ENCODE data around the gene SYT9.
"Not testable (repeated sequence)": the region's sequence is repeated elsewhere in the genome, so short reads cannot be mapped to it uniquely, and the experiment has no call there.

DNA sequence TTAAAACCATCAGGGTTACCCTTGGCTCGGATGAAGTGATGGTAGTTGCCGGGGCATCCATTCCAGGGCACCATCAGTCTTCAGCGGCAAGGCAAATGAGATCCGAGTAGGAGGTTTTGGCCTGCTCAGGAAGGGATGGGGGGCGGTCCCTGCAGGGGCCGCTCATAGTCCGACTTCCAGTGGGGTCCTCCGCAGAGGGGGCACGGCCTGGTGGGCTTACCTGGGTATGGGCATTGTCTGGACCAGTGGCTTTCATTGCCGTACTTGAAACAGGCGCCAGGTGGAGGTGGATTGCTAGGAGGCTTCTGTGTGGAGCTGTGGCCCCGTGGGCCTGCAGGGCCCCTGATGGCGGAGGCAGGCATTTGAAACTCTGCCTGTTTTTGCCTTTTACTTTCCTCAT, 266.0 kb downstream of the SYT9 start:
- TF ChIP-seq, protein P1, sequence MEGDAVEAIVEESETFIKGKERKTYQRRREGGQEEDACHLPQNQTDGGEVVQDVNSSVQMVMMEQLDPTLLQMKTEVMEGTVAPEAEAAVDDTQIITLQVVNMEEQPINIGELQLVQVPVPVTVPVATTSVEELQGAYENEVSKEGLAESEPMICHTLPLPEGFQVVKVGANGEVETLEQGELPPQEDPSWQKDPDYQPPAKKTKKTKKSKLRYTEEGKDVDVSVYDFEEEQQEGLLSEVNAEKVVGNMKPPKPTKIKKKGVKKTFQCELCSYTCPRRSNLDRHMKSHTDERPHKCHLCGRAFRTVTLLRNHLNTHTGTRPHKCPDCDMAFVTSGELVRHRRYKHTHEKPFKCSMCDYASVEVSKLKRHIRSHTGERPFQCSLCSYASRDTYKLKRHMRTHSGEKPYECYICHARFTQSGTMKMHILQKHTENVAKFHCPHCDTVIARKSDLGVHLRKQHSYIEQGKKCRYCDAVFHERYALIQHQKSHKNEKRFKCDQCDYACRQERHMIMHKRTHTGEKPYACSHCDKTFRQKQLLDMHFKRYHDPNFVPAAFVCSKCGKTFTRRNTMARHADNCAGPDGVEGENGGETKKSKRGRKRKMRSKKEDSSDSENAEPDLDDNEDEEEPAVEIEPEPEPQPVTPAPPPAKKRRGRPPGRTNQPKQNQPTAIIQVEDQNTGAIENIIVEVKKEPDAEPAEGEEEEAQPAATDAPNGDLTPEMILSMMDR (IDR thresholded peaks at IDR 0.05): not testable (repeated sequence)
- TF ChIP-seq POLR2A, POLR2AphosphoS5 (IDR thresholded peaks at IDR 0.05): not testable (repeated sequence)
